MV-4-11 (cell line): Measurements from ENCODE around the gene HASPIN.

ENCODE experiments used
- DNase-seq: peaks from one replicate; lab custom pipeline; 2025; lab: John Stamatoyannopoulos, UW

Gene HASPIN

GRCh38 chr17:3723556-3724377 is at the start of gene HASPIN:
Gene HASPIN, plus strand, starts transcription at chr17:3723903. Its CDS starts 33 bp downstream, at chr17:3723936.
- peak; percentile 87 for DNase-seq

GRCh38 chr17:3675886-3676285 is 47.8 kb upstream of the HASPIN start:
- no peak for DNase-seq

- no peak for DNase-seq
Observed at GRCh38 chr17:3678095-3678820, 45.4 kb upstream of the HASPIN start.

- peak; percentile 8 for DNase-seq
Observed at GRCh38 chr17:3678821-3679530, 44.7 kb upstream of the HASPIN start.

- DNase-seq: no peak
Observed at GRCh38 chr17:3679531-3680126, 44.1 kb upstream of the HASPIN start.

GRCh38 chr17:3681057-3681456 is 42.6 kb upstream of the HASPIN start:
- DNase-seq: no peak

GRCh38 chr17:3681565-3681964 is 42.1 kb upstream of the HASPIN start:
- DNase-seq: no peak

GRCh38 chr17:3682033-3682432 is 41.7 kb upstream of the HASPIN start:
- DNase-seq: no peak

- DNase-seq: peak; percentile 46
Observed at GRCh38 chr17:3683054-3683511, 40.6 kb upstream of the HASPIN start.

- DNase-seq: no peak
Observed at GRCh38 chr17:3685174-3685573, 38.5 kb upstream of the HASPIN start.

- no peak for DNase-seq
Observed at GRCh38 chr17:3688027-3688553, 35.6 kb upstream of the HASPIN start.

- DNase-seq: no peak
Observed at GRCh38 chr17:3688852-3689261, 34.8 kb upstream of the HASPIN start.

- no peak for DNase-seq
Observed at GRCh38 chr17:3689262-3690093, 34.2 kb upstream of the HASPIN start.

GRCh38 chr17:3690094-3690715 is 33.5 kb upstream of the HASPIN start:
- no peak for DNase-seq

- DNase-seq: no peak
Observed at GRCh38 chr17:3691617-3692067, 32.1 kb upstream of the HASPIN start.

- no peak for DNase-seq
Observed at GRCh38 chr17:3692346-3692745, 31.4 kb upstream of the HASPIN start.

GRCh38 chr17:3693141-3693540 is 30.6 kb upstream of the HASPIN start:
- no peak for DNase-seq

- peak; percentile 58 for DNase-seq
Observed at GRCh38 chr17:3693829-3694231, 29.9 kb upstream of the HASPIN start.

GRCh38 chr17:3695129-3695722 is 28.5 kb upstream of the HASPIN start:
- DNase-seq: no peak
